ENCODE data around the gene CEBPE.

DNA sequence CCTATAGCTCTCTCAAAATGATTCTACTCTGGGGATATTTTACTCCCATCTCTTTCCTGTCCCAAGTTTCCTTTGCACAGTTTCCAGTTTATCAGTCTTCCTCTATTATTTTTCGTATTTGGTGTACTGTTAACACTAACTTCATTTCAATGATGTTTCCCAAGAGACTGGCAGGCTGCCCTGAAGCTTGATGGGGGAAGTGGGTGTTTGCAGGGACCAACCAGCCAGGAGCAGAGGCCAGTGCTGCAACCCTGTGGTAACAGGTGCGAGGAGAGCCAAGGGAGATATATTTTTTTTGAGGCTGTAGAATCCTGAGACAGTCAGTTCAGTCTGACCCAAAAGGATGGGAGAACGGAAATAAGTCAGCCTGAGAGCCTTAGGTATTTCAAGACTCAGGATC, 11.8 kb upstream of the CEBPE start:
- TF ChIP-seq, protein P1, sequence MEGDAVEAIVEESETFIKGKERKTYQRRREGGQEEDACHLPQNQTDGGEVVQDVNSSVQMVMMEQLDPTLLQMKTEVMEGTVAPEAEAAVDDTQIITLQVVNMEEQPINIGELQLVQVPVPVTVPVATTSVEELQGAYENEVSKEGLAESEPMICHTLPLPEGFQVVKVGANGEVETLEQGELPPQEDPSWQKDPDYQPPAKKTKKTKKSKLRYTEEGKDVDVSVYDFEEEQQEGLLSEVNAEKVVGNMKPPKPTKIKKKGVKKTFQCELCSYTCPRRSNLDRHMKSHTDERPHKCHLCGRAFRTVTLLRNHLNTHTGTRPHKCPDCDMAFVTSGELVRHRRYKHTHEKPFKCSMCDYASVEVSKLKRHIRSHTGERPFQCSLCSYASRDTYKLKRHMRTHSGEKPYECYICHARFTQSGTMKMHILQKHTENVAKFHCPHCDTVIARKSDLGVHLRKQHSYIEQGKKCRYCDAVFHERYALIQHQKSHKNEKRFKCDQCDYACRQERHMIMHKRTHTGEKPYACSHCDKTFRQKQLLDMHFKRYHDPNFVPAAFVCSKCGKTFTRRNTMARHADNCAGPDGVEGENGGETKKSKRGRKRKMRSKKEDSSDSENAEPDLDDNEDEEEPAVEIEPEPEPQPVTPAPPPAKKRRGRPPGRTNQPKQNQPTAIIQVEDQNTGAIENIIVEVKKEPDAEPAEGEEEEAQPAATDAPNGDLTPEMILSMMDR (IDR thresholded peaks at IDR 0.05), result no peak
- no peak for TF ChIP-seq POLR2A (IDR thresholded peaks at IDR 0.05)

Measured in right lobe of liver (tissue), 4 donors.